Left forelimb (tissue), 1 donor: ENCODE results near the gene GRK5.
"Not testable (repeated sequence)": the region's sequence is repeated elsewhere in the genome, so short reads cannot be mapped to it uniquely, and the experiment has no call there.

Experiments used
- DNase-seq: peaks from one replicate; pipeline ENCODE4 v3.0.0-alpha.2; 2018; ENCODE audit warnings: low spot score

GRK5 gene

GRCh38 chr10:119251315-119251708 is 43.9 kb downstream of the GRK5 start:
- no peak for DNase-seq

DNA sequence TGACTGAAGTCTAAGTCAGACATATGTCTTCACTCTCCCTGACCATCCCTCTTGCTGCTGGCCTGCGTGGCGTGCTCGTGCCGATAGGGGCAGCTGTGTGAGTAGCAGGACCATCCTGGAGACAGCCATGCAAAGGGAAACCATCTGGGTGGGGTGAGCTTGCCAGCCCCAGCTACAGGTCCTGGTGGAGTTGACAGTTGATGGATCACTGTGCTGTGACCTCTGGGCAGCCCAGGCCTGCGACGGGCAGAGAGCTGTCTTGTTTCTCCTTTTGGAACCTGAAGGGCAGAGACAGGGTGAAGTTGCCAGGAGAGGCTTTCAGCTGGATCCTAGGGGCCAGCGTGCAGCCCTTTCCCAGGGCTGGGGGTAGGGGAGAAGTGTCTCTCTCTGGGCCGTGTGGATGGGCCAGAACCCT is 44.7 kb downstream of the GRK5 start:
- no peak for DNase-seq

DNA sequence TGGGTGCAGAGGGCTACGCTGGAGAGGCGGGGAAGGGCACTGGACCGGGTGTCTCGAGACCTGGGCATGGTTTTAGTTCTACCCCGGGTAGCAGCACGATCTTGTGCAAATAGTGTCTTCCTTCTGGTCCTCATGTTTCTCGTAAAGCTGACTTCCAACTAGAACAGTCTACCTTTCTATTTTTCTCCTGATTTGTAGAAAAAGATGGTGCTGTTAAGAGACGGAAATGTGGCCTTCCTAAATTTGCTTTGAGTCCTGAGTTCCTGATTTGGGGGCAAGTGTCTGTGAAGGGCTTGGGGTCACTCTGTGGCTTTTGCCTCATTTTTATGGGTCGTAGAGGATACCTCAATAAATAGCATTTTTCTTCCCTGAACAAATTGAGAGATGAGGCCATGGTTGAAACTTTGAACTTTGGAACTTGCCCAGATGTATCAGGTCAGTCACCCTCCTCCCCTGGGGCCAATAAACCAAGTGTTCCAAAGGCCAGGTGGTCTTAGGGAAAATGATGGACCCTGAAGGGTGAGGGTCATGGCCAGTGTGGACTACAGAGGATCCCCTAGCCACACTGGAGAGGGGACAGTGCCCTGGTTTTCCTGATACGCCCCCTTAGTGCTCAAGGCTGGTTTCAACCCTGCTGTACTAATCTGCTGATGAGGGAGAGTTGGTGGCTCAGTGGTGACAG is 45.2 kb downstream of the GRK5 start:
- no peak for DNase-seq

GRCh38 chr10:119253433-119254174 is 46.2 kb downstream of the GRK5 start:
- peak; percentile 75 for DNase-seq

GRCh38 chr10:119254335-119254734 is 47.0 kb downstream of the GRK5 start:
- no peak for DNase-seq

DNA sequence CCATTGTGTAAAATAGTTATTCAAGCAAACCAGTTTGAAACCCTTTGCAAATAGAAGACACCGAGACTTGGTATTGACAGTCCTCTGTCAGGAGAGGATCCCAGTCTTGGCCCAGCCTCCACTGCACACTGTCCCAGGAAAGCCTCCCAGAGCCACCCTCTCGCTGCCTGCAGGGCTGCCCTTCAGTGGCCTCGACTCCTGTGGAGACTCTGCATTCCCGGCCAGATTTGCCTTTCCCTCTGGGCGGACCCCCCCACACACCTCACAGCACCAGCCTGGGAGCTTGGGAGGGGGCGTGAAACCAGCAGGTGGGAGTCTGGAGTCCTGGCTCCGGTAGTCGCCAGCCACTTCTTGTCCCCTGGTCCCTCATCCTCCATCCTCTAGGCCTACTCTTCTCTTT is 48.7 kb downstream of the GRK5 start:
- DNase-seq, result no peak

- DNase-seq, result no peak
Observed at GRCh38 chr10:119256897-119257296, 49.5 kb downstream of the GRK5 start.

DNA sequence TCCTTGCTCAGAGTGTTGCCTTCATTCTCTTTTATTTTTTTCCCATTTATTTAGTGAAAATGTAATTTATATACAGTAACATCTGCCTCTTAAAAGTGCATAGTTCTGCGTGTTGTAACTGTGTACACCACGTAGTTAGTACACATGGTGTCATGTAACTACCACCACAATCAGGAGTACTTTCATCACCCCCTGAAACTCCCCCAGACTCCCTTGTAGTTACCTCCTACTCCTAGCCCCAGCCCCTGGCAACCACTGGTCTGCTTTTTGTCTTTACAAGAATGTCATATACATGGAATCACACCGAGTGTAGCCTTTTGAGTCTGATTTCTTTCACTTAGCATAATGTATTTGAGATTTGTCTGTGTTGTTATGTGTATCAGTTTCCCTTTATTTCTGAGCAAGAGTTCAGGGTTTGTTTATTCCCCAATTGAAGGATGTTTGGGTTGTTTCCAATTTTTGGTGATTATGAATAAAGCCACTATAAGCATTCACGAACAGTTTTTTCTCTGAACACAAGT is 50.6 kb downstream of the GRK5 start:
- no peak for DNase-seq

GRCh38 chr10:119259345-119259744 is 52.0 kb downstream of the GRK5 start:
- DNase-seq, result no peak

DNA sequence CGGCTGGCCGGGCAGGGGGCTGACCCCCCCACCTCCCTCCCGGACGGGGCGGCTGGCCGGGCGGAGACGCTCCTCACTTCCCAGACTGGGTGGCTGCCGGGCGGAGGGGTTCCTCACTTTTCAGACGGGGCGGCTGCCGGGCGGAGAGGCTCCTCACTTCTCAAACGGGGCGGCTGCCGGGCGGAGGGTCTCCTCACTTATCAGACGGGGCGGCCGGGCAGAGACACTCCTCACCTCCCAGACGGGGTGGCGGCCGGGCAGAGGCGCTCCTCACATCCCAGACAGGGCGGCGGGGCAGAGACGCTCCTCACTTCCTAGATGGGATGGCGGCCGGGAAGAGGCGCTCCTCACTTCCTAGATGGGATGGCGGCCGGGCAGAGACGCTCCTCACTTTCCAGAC is 53.6 kb downstream of the GRK5 start:
- DNase-seq, result not testable (repeated sequence)

DNA sequence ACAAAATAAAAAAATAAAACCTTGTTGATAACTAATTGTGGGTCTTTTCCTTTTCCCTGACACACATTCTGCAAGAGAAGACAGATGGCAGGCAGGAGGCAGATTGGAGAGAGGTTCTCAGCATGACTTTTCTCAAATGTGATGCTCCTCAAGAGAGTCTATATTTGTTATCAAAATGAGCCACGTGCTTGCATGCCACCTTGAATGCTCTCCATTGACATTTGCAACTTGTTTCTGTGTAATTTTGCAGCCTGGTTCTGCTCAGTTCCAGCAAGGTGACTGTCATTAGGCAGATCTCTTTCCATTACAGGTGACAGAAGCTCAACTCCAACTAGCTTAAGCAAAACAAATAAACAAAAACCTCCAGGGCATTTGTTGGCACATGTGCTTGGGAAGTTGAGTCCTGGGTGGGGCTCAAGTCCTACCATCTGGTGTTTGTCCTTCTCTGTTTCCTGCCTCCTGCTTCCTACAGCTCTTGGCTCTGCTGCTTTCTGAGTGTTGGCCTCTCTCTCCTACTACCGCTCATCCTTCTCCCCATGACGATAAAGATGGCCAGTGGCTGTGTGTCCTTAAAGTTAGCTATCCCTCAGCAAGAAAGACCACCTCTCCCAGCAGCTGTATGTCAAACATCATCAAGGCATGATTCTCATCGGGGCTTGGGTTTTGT is 56.7 kb downstream of the GRK5 start:
- no peak for DNase-seq

GRCh38 chr10:119265691-119266090 is 58.3 kb downstream of the GRK5 start:
- DNase-seq, result no peak

DNA sequence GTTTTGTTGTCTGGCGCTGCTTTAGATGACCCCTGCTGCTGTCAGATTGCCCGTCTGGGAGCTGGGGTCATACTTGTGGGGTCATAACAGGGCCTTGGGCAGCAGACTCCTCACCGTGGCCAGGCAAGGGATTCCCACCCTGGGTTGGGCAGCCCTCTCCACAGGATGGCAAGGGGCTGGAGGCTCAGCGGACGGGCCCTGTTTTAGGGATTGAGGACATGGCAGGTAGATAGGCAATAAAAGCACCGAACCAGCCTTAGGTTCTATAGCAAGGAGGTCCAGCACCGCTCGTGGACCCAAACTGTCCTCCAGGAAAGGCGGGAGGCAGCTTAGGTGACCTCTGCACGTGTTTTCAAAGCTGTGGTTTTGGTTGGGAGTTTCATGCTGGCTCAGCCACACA is 60.0 kb downstream of the GRK5 start:
- DNase-seq, result no peak

DNA sequence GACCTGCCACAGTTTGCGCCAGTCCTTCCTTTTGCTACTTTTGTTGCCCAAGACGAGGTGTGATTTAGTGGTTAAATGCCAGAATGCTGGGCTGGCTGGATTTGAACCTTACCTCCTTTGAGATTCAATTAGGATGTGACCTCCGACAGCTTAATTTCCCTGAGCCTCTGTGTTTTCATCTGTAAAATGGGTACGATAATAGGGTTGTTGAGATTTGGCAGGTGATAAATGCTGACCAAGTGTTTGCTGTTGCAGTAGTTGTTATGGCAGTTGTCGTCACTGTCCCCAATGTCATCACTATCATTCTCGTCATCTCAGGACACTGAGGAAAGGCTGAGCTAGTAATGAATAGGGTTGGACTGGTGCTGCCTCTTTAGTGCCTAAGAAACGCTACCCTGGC is 61.1 kb downstream of the GRK5 start:
- DNase-seq, result no peak

- DNase-seq, result no peak
Observed at GRCh38 chr10:119268871-119269506, 61.6 kb downstream of the GRK5 start.

- no peak for DNase-seq
Observed at GRCh38 chr10:119269737-119270136, 62.4 kb downstream of the GRK5 start.

DNA sequence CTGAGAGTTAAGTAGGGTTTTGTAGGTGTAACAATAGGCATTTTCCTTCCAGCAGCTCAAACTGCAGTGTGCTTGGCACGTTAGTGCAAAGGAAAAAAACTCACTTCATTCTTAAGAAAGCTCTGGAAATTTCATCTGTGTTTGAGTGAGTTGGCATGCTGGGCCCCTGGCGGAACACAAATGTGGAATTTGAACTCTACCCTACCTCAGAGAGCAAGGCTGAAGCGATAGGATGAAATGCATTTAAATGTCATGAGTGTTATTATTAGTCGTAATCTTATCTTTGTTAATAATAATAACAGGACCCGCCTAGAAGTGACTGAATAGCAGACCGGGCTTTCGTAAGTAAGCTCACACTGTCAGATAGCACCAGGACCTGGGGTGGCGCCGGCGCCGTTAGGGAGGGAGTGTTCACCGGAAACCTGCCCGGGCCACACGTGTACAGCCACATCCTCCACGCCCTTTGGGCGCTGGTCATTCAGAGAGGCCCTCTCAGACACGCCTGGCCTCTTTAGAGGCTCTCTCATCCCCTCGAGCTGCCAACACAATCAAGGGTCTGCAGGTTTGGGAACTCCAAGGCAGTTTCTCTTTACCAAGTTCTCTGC is 63.5 kb downstream of the GRK5 start:
- DNase-seq, result no peak

DNA sequence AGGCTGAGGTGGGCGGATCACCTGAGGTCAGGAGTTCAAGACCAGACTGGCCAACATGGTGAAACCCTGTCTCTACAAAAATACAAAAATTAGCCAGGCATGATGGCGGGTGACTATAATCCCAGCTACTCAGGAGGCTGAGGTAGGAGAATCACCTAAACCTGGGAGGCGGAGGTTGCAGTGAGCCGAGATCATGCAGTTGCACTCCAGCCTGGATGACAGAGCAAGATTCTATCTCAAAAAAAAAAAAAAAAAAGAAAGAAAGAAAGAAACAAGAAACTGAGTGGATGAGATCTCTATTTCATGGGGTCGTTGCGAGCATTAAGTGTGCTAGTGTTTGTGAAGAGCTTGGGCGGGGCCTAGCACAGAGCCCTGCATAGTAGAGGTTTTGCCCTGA is 65.0 kb downstream of the GRK5 start:
- DNase-seq, result not testable (repeated sequence)

DNA sequence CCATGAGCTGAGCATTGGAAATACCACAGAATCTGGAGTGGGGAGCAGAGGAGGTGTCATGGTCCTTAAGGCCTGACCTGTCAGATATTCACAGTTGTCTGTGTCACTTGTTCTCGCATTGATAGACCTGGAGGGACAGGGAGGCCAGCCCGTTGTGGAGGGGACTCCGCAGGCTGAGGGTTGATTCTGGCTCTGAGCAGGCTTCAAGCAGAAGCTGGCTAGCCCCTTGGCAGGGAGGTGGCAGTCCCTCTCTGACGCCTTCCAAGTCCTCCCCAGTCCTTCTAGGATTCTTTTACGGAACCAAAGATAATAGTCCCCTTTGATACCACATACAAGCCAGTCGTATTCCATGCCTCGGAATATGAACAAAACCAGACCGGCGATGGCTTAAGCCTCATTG is 65.4 kb downstream of the GRK5 start:
- DNase-seq, result no peak

GRCh38 chr10:119273413-119273812 is 66.0 kb downstream of the GRK5 start:
- no peak for DNase-seq

GRCh38 chr10:119274519-119275045 is 67.2 kb downstream of the GRK5 start:
- no peak for DNase-seq

DNA sequence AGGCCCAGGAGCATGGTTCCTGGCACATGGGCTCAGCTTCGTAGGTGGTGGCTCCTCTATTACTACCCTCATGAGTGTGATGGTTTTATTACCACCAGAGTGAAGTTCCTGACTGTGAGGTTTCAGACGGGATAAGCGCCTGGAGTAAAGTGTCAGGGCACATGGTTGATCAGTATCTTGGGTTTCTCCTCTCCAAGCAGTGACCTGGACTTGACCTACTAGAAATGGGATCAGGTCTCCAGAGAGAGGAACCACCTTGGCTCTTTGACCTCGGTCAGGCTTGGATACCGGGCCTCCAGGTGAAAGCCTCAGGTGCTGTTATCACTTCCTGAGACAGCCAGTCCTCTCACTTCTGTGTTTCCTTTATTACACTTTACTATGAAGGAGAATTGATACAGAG is 67.7 kb downstream of the GRK5 start:
- no peak for DNase-seq
